Midbrain (tissue), 1 donor: ENCODE measurements around the gene AIF1.
"Not testable (repeated sequence)": the region's sequence is repeated elsewhere in the genome, so short reads cannot be mapped to it uniquely, and the experiment has no call there.

Experiments used
- DNase-seq: peaks from one replicate; lab custom pipeline; 2025; lab: John Stamatoyannopoulos, UW

AIF1 gene

GRCh38 chr6:31580807-31581433 is 34.1 kb upstream of the AIF1 start:
- peak; percentile 84 for DNase-seq

- peak; percentile 17 for DNase-seq
Measured at GRCh38 chr6:31581434-31582229, 33.4 kb upstream of the AIF1 start.

DNA sequence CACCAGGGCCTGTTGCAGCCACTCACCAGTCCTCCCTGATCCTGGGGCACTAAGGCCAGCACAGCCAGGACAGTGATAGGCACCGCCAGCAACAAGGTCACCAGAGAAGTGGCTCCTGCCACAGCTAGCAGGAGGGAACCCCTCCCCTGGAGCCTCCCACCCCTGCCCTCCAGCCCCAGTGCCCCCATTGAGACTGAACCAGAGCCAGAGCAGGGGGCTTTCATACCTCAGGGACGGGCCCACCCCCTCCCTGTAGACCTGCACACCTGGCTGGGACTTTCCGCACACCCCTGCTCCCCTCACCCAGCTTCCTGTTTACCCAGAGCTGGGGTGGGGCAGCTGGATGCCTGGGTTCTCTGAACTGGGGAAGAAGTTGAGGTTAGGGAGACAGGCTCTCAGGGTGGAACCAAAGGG is 32.8 kb upstream of the AIF1 start, which contains the start of gene LTB:
Gene LTB, minus strand, starts transcription at position 195 of the 414 bp plus-strand sequence. Its CDS starts 7 bp downstream, at position 188.
- DNase-seq, result no peak

- DNase-seq, result no peak
Measured at GRCh38 chr6:31585491-31585890, 29.5 kb upstream of the AIF1 start.

DNA sequence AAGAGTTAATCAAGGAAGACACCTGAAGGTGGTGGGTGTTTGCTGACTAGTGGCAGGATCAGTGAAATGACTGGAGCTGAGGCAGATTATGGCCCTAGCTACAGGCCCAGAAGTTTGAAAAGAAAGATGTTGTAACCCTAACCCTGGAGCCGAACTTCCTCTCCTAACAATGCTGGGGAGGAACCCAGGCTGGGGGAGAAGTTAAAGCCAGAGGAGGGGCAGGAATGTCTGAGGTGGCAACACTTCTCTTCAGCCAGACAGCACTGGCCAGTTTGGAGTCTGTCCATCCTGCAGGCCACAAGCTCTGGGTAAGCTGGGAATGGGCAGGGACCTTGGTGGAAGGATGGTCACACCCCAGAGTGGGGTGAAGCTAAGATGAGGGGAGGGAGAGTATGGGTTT is 29.0 kb upstream of the AIF1 start, which contains the start of gene LST1:
Gene LST1, plus strand, starts transcription at position 270 of the 400 bp plus-strand sequence. CDS start 1,023 bp downstream, outside the sequence.
- peak; percentile 31 for DNase-seq

GRCh38 chr6:31586599-31587281 is 28.3 kb upstream of the AIF1 start:
- DNase-seq, result peak; percentile 16

DNA sequence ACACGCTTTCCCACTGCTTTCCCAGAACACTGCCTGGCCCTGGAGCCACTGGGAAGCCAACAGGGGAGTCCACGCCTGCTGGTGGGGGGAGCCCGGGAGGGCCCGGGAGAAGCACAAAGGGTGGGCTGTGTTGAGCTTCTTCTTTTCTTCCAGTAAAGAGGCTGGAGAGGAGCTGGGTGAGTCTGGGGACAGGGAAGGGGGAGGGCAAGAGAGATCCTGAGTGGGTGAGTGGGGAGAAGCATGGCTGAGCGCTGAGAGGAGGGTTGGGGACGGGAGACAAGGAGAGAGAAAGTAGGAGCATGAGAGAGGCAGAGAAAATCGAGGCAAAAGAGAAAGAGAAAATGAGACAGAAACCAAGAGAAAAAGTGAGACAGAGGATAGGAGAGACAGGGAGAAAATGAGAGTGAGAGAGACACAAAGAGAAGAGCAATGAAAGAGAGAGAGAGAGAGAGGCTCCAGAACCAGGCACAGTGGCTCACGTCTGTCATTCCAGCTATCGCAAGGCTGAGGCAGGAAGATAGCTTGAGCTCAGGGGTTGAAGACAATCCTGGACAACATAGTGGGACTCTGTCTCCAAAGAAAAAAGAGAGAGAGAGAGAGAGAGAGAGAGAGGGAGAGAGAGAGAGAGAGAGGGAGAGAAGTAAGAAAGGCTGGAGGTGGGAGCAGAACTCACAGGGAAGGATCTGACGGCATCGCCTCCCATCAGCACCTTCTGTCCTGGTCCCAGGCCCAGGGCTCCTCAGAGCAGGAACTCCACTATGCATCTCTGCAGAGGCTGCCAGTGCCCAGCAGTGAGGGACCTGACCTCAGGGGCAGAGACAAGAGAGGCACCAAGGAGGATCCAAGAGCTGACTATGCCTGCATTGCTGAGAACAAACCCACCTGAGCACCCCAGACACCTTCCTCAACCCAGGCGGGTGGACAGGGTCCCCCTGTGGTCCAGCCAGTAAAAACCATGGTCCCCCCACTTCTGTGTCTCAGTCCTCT is 26.9 kb upstream of the AIF1 start:
- no peak for DNase-seq

- DNase-seq, result no peak
Measured at GRCh38 chr6:31588871-31589650, 26.0 kb upstream of the AIF1 start.

DNA sequence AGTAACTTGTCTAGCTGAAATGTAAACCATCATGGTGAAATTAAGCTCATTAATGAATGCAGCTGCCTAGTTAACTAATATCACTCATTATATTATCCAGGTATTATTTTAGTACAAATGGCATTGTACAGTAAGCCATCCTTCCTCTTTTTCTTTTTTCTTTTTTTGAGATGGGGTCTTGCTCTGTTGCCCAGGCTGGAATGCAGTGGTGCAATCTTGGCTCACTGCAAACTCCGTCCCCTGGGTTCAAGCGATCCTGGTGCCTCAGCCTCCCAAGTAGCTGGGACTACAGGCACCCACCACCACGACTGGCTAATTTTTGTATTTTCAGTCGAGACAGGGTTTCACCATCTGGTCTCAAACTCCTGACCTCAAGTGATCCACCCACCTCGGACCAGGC is 24.3 kb upstream of the AIF1 start:
- not testable (repeated sequence) for DNase-seq

DNA sequence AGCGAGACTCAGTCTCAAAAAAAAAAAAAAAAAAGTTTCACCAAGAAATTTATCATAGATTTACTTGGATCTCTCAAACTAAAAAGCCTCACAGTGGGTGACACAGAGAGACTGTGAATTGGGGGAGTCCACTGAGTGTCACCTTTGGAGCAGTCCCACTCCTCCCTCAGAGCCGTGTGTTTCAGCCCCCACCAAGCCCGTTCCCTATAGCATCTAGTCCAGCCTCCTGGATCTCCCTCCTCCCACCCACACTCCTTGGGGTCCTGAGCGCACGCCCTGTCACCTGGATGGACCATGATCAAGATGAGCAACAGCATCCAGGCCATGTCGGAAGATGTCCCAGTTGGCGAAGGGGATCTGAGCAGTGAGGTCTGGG is 22.6 kb upstream of the AIF1 start:
- no peak for DNase-seq

- no peak for DNase-seq
Measured at GRCh38 chr6:31597006-31597405, 18.0 kb upstream of the AIF1 start.

DNA sequence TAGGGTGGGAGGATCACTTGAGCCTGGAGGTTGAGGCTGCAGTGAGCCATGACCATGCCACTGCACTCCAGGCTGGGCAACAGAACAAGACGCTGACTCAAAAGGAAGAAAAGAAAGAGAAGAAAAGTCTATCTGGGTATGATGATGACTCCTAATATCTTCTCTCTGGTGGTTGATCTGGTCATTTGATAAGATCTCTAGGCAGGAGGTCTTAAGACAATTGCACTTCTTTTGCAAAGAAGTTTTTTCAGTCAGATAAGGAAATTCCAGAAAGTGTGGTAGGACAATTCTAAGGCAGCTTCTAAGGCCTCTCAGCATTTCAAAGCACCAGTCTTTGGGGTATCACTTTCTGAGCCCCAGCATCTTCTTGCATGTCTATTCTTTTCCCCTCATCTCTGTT is 7.7 kb upstream of the AIF1 start:
- no peak for DNase-seq

GRCh38 chr6:31609519-31610406 is 5.3 kb upstream of the AIF1 start:
- DNase-seq, result no peak

DNA sequence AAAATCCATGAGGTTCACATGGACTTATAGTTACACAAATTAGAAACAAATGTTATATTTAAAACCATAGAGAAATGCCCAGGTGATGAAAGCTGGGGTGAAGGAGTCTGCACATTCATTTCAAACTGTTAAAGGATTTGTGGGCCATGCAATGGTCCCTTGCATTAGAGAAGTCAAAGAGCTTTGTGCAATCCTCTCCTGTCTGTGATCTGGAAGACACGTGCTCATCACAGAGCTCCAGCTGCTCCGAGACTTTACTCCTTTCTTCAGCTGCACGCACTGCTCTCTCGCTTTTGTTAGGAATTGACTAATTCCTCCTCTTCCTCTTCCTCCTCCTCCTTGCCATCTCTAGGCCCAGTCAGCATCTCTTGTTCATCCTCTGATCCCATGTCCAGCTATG is 4.1 kb upstream of the AIF1 start:
- no peak for DNase-seq

DNA sequence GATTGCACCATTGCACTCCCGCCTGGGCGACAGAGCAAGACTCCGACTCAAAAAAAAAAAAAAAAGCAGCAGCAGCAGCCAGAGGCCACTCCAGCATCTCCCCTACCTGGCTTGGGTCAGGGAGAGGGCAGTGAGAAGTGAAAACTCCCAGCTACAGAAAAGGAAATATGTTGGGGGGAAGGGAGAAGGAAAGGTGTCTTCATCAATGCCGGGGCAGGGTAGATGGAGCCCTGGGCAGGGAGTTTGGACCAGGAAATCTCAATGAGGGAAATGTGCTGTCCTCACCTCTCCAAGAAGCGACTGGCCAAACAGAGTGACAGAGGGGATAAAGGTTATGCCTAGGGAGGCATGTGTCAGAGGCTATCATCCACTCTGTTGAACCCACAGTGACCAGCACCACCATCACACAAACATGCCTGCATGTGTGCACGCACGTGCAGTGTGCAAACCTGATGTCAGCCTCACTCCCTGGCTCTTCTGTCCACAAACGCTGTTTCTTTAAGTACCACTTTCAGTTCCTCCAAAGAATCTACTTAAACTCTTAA is 887 bp upstream of the AIF1 start:
- DNase-seq, result peak; percentile 13

- no peak for DNase-seq
Measured at GRCh38 chr6:31615748-31616147, 714 bp downstream of the AIF1 start.

GRCh38 chr6:31617010-31617409 is 2.0 kb downstream of the AIF1 start:
- DNase-seq, result no peak

- DNase-seq, result peak; percentile 98
Measured at GRCh38 chr6:31619805-31620585, 5.0 kb downstream of the AIF1 start.
